ENCODE data around the gene NFE2L1.
"Not testable (repeated sequence)": the region's sequence is repeated elsewhere in the genome, so short reads cannot be mapped to it uniquely, and the experiment has no call there.

The NFE2L1 gene, protein sequence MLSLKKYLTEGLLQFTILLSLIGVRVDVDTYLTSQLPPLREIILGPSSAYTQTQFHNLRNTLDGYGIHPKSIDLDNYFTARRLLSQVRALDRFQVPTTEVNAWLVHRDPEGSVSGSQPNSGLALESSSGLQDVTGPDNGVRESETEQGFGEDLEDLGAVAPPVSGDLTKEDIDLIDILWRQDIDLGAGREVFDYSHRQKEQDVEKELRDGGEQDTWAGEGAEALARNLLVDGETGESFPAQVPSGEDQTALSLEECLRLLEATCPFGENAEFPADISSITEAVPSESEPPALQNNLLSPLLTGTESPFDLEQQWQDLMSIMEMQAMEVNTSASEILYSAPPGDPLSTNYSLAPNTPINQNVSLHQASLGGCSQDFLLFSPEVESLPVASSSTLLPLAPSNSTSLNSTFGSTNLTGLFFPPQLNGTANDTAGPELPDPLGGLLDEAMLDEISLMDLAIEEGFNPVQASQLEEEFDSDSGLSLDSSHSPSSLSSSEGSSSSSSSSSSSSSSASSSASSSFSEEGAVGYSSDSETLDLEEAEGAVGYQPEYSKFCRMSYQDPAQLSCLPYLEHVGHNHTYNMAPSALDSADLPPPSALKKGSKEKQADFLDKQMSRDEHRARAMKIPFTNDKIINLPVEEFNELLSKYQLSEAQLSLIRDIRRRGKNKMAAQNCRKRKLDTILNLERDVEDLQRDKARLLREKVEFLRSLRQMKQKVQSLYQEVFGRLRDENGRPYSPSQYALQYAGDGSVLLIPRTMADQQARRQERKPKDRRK

DNA sequence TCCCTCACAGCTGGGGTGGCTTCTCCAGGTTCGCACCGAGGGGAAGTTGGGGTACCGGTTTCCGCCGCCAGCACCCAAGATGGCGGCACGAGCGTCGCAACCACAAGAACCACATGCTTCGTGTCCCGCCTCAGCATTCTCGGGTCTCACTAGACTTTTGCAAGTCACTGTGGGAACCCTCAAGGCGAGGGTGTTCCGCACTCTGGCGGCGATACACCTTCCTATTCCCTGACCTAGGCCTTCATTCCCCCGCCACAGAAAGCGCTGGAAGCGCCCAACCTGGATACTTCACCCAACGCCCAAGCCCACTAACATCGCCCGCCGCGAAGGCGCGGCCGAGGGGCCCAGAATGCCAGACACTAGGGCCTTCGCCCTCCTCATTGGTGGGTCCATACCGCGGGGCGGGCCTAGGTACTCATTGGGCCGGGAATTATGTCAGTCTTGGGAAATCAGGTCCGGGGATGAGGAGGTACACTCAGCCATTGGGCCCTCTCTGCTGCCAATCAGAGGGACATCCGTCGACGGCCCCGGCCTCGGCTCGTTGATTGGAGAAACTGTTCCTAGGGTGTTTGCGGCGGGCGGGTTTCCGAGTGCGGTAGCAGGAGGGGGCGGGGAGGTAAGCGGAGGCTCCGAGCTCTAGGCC, at the start of gene NFE2L1:
NFE2L1 (plus strand) TSS at position 619 of the 643 bp plus-strand sequence. CDS start 2,760 bp downstream, outside the sequence.
- peak; percentile 100 for DNase-seq

DNA sequence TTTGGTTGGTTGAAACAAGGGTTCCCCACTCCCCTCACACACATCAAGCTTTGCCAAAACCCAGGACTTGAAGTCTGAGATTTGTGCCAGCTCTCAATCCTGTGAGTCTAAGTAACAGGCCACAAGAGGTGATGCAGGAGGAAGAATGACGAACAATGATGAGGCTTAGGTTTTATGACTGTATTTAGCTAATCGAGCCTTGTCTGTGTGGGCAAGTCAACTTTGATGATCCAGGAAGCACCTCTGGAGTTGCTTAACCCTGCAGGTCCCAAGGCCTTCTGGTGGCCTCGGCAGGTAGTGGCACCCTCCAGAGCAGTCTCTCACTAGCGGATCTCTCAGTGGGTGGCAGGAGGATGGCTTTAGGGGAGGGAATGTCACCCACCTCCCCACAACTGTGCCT, 48.6 kb upstream of the NFE2L1 start:
- DNase-seq, result no peak

DNA sequence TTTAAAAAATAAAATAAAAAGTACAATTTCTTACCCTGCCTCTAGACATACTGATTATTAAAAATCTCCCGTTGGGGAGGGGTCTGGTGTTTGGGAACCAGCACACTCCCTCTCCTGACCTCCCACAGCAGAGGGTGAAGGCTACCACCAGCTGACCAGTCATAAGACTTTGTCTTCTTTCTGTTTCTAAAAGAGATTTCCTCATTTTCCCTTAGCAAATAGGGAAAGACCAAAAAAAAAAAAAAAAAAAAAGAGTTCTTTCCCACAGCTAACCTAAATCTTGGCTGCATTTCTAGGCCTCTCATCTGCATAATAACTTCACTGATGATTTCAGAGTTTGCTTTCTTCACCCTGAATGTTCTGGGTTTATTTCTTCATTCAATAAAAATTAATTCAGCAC, 47.0 kb upstream of the NFE2L1 start:
- DNase-seq, result no peak

DNA sequence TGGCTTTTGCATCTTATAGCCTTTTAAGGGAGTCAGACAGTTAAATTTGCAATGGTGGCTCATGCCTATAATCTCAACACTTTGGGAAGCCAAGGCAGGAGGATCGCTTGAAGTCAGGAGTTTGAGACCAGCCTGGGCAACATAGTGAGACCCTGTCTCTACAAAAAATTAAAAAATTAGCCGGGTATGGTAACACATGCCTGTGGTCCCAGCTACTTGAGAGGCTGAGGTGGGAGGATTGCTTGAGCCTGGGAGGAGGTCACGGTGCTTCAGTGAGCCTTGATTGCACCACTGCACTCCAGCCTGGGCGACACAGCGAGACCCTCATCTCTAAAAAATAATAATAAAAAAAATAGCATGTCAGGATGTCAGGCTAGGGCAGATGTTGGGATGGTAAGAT, 46.5 kb upstream of the NFE2L1 start:
- not testable (repeated sequence) for DNase-seq

DNA sequence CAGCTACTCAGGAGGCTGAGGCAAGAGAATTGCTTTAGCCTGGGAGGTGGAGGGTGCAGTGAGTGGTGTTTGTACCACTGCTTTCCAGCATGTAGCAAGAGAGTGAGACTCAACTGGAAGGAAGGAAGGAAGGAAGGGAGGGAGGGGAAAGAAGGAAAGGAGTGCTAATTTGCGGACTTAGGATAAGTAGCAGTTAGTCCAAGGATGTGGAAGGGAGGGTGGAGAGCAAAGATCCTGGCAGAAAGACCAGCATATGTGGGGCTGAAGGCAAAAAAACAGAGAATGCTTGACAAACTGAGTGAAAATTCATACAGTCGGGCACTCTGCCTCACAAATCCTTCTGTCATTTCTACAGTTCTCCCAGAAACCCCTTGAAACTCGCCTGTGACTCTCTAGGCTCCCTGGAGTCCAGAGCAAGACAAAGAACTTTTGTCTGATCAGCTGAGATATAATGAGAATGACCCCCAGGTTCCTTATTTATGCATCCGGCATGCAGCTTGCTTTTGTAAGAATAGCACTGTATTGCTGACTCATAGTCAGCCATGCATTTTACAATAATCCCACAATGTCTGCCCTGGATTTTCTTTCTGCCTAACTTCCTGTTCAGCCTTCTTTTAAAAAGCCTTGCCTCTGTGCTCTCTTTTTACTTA, 45.8 kb upstream of the NFE2L1 start:
- DNase-seq, result no peak

DNA sequence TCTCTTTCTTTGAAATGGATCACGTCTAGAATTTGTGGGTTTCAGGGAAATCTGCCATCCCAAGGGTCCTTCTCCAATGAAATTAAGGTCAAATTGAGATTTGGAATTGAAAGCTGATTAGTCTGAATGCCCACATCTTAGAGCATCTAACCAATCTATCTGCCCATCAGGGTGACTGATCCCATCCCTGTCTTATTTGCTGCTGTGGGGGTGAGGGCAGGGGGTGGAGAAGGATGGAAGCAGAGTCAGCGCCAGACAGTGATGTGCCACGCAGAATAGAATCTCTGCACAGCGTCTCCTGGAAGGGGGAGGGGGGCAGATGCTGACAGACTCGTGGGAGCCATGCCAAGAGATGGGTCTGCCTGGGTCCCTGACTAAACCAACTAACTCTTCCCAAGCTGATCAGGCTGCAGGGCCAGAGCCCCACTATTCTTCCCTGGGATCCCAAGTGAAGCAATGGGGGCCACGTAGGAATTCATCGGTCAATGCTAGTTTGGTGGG, 45.2 kb upstream of the NFE2L1 start:
- no peak for DNase-seq

DNA sequence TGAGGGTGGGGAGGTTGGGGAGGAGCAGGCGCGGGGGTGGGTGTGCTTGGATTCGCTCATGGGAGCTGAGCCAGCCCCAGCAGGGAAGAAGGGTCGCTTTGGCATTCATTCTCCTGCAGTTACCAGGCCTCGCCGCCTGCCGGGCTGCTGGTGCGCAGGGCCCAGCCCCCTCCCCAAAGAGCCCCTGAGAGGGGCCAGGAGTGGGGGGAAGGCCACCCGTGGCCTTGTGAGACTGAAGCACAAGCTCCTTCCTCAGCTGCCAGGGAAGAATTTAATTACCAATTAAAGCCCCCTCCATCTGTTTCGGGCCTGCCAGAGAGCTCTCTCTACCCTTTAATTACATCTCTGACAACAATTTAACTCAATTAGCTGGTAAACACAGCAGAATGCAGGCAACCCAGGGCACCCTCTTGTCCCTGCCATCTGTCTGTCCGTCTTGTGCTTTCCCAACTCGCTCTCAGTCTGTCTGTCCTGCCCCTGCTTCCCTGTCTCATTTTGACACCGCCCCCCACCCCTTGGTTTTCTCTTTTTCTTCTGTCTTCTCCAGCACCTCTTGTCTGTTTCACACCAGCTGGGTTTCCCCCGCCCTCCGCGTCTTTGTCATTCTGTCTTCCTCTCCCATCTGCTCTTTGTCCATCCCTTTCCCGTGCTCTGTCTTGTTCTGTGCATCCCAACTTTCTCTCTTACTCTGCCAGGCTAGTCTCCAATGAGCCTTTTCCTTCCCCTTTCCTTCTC, 44.6 kb upstream of the NFE2L1 start:
- no peak for DNase-seq

DNA sequence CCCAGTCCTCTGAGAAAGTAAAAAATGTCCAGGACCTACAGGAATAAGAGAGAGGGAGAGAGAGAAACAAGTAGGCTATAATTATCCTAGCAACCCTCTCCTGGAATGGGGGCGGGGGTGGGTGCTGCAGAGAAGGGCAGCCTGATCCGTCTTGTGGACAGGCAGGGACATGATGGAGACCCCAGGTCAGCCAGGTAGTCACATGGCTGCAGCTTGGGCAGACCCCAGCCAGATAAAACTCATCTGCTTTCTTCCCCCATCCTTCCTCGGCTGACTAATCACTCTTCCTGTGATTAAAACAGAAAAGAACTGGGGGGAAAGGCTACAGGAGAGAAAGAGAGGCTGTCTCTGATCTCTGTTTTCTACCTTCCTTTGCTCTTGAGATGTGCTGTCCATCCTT, 43.2 kb upstream of the NFE2L1 start:
- no peak for DNase-seq

DNA sequence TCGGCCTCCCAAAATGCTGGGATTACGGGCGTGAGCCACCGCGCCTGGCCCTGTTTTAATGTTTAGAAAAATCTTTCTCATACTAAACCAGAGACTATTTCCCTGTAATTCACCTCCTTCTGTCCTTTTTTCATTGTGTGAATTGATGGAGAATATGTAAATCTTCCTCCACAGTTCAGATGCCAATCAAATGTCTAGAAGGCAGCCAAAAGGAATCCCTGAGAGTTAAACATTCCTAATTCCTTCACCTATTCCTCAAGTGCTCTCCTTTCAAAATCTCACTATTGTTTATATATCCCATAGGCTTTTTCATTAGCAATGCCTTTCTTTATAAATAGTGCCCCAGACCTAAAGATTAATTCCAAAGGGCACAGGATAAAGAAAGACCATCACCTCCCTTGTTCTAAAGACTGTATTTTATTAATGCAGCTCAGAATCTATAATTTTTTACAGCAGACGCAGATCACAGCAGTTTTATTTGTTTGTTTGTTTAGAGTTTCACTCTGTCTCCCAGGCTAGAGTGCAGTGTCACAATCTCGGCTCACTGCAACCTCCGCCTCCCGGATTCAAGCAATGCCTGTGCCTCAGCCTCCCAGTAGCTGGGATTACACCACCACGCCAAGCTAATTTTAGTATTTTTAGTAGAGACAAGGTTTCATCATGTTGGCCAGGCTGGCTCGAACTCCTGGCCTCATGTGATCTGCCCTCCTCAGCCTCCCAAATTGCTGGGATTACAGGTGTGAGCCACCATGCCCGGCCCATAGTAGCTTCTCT, 41.0 kb upstream of the NFE2L1 start:
- DNase-seq, result no peak

DNA sequence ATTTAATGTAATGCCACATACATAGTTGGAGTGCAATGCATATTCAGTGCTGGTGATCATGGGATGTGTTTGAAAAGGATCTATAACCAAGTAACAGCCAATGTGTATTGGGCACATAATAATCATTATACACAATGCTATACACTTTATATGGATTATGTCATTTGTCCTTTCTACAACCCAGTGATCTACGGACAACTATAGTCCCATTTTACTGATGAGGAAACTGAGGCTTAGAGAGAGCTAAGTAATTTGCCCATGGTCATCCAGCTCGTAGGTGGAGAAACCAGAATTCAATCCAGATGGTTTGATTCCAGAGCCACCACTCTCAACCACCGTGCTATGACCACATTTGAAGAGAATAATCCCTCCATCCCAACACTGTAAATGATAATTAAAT, 38.0 kb upstream of the NFE2L1 start:
- no peak for DNase-seq

DNA sequence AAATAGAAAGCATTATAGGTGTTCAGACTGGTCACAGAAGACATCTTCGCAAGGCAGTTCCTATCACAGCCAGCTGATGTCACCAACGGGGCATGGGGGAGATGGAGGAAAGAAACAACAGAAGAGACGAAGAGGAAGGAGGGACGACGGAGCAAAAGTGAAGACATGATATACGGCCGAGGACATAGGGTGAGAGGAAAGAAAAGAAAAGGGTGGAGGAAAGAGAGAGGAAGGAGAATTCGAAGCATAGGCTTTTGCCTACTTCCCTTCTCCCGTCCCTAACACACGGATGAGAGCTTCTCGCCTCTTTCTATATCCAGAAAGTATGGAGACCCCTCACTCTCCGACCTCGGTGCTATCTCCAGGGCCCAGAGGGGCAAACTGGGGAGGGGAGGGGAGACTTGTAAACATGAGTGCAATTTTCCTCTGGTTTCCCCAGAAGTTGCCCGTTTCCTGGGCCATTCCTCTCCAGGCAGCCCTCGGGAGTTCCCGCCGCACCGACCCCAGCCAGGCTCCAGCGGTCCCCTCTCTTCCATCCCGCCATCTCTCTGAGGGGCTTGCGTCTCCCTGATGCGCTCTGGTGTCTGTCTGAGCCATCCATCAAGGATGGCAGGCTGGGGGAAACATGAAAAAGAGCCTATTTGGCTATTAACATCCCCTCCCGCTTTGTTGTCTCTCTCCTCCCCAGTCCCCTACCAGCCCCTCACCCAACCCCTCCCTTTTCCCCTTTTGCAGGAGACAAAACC, 36.6 kb upstream of the NFE2L1 start:
- no peak for DNase-seq

DNA sequence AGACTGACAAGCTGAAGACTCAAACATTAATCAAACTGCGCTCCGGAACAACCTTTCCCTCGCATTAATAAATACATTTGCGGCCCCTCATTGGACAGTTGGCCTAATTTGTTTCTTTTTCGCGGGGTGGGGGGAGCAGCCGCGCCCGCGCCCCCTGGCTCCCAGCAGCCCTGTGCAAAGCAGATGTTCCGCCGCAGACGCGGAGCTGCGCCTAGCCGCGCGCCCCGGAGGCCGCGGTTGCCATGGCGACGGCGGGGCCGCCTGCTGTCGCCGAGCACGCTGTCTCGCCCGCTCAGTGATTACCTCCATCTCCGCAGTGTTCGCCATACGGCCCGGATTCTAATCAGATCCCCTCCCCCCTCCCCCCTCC, 36.0 kb upstream of the NFE2L1 start:
- peak in 1 of 2 donors; percentile 23 for DNase-seq

DNA sequence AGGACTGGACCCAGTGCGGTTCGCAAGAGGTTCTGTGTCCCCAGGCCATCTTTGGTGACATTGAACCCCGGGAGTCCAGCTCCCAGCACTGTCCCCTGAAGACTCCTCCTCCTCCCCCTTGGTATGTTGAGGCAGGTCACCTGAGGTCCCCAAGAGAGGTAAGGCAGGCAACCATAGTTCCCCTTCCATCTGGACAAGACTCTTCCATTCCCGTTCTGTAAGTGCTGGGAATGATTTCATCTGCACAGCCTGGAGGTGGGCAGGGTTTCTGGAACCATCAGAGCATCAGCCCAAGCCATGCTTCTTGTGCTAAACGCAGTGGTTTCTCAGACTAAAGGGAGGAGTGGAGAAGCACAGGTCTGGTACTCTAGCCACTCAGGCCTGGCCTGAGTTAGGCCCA, 35.5 kb upstream of the NFE2L1 start:
- no peak for DNase-seq

DNA sequence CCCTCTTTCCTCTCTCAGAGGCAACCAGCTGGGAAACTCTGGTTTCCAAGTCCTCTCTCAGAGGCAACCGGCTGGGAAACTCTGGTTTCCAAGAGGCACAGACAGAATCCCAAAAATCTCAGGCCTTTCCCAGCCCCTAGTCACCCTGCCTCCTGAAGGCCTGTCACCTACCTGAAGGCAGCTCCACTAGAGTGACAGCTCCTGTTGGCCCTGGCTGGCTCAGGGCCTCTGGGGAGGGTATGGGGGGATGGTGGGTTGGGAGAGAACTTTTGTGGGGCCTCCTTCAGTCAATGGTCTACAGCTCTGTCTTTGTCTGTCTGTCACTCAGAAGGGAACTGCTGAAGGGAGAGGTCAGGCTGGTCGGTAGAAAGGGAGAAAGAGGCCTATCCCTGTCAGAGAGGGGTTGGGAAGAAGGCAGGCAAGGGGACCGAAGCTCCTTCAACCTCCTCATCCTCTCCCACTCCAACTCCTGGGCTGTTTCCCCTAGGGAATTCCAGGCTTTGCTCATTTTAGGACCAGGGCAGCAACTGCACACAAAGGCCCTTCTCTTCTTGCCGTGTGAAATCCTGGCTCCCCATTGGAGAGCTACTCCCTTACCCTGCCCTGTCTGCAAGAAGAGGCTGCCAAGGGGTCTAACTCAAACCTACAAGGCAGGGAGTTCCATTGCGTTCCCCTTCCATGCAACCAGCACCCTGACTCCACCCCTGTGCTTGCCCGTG, 34.1 kb upstream of the NFE2L1 start:
- DNase-seq, result no peak

DNA sequence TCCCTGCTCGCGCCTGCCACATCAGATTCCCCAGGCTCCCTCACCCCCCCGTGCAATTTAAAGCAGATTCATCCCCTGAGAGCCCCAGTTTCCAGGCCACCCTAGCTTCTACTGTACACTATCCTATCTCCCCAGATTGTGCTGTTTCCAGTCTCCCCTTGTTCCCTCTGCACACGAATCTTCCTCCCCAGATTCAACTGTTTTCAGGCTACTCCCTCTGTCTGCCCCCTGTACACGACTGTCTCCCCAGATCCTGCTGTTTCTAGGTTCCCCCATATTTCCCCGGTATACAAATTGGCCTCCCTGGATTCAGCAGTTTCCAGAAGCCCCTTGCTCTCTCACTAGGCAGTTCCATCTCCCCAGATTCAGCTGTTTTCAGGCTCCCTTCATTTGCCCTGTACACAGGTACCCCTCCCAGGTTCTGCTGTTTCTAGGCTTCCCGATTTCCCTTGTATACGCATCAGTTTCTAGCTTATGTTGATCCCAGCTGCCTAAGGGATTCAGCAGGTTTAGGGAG, 33.5 kb upstream of the NFE2L1 start:
- DNase-seq, result no peak

DNA sequence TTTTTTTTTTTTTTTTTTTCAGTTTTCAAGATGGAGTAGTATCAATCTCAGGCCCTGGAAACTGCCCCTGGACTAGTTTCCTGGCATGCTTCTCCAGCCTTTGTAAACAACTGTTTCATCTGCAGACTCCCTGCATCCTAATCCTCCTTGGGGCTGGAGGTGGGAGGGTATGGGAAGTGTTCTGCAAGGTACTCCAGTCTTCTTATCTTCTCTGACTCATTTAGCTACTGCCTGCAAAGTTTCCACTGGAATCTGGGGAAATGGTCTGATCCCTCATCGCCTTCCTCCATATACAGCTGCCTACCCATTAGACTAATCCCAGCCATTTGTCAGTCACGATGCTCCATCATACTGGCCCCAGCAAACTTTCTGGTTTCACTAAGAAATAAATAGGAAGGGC, 32.0 kb upstream of the NFE2L1 start:
- no peak for DNase-seq

DNA sequence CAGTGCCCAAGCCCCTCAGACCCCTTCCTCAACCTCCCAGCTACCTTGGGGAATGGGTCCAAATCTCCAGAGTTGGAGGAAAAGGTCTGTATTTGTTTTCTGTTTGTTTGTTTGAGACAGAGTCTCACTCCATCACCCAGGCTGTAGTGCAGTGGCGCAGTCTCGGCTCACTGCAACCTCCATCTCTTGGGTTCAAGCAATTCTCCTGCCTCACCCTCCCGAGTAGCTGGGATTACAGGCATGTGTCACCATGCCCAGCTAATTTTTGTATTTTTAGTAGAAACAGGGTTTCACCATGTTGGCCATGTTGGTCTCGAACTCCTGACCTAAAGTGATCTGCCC, 30.4 kb upstream of the NFE2L1 start:
- DNase-seq, result not testable (repeated sequence)

DNA sequence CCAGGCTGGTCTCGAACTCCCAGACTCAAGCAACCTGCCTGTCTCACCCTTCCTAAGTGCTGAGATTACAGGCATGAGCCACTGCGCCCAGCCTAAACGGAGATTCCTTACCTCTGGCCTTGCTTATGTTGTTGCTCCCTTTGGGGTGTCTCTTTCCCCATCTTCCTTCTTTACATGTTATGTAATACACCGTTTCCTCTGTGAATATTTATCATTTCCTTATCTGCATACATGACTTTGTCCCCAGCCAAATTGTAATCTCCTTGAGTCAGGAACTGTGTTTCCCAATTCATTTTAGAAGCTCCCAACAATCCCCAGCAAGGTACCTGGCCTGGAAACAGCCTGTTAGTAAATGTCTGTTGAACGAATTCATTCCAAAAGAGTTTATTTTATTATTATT, 26.2 kb upstream of the NFE2L1 start:
- no peak for DNase-seq

DNA sequence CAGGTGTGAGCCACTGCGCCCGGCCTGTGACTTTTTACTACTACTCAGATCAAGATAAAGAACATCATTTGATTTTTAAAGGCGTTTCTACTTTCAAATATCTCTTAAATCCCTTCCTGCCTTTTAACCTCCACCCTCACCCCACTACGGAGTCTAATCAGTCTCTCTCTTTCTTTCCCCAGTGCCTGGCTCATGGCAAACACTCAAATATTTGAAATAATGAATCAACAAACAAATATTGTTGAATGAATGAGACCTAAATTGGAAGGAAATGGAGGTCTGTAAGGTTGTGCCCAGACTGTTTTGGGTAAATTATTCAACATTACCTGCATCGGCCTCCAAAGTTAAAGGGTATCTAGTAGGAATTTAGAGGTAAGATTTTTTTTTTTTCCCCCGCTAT, 25.3 kb upstream of the NFE2L1 start:
- DNase-seq, result no peak

All from hippocampal formation (tissue), 2 donors.